ENCODE data around the gene PYGO2. TPM values are rescaled to one million over a fixed set of nuclear protein-coding genes. Genes with fewer than 3 reads are reported as not detected.

PYGO2 gene
- total and polyA plus RNA-seq, 5 experiments from 2014 or later = 21.5 to 57.3 (median 50.8) TPM

DNA sequence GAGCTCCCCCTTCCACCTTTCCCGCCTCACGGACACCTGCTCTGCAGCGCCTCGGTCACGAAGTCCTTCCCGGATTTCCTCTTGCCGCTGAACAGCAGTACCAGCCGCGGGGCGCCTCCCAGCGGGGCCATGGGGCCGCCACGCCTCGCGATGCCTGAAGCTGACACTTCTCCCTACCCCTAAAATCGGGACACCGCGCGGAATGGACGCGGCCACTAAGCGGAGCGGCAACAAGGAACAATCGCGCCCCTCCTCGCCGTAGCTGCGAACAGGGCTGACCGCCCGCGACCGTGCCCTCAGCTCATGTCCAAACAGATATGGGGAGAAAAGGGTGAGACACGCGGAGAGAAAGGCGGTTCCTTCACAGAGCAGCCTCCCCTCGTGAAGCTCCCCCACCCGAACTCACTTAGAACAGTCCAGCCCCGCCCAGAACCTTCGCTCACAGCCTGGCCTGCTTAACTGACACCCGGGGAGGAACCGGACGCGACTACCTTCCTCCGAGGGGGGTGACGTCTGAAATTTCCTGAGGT lies 25.0 kb downstream of the PYGO2 start, which contains the start of gene PMVK:
Gene PMVK (minus strand): TSS at position 165 of the 530 bp plus-strand sequence. CDS start 34 bp downstream, at position 131.
- DNase-seq (peak in 9 of 10 donors; percentile 84 to 98 (median 95)), ATAC-seq (peak; percentile 76 to 83)
- Mint-ChIP-seq H3K27ac (peak within 1 kb of the TSS; percentile 98 to 100 (median 99)), H3K36me3 (peaks cover 0 to under 1% (median 0%) of the 10 kb centered on the region in 3 donors), H3K4me1 (peaks cover 20 to 64% (median 53%) of the 10 kb centered on the region in 4 donors), H3K27me3 (no peaks in the 10 kb centered on the region), H3K9me3 (peaks cover 0 to 2% (median 0%) of the 10 kb centered on the region in 9 donors), H3K4me3 (peak within 1 kb of the TSS; percentile 86 to 100 (median 98))
- POLR2A ChIA-PET = interaction anchor here (0.6 to 4.0 kb wide), 25 partner anchors 9 to 377 kb away, joined by 3 to 87 read pairs (median 4); partner anchors contain the start of genes CKS1B, FLAD1, LENEP and PBXIP1

GRCh38 chr1:154935749-154936554 lies 25.6 kb downstream of the PYGO2 start:
- Mint-ChIP-seq H3K4me1 (peaks cover 20 to 57% (median 53%) of the 10 kb centered on the region in 4 donors), H3K27ac (peak overlapping the region; percentile 98 to 100 (median 99)), H3K36me3 (peaks cover 0 to 6% (median 0%) of the 10 kb centered on the region in 3 donors), H3K27me3 (no peaks in the 10 kb centered on the region), H3K9me3 (peaks cover 0 to 2% (median 0%) of the 10 kb centered on the region in 9 donors), H3K4me3 (peak overlapping the region; percentile 86 to 100 (median 98))
- peak in 1 of 10 donors; percentile 51 for DNase-seq
- POLR2A ChIA-PET = interaction anchor here (0.6 to 4.0 kb wide), 24 partner anchors 8 to 376 kb away, joined by 3 to 87 read pairs (median 4); partner anchors contain the start of genes CKS1B, FLAD1, LENEP and PBXIP1
- ATAC-seq = no peak

DNA sequence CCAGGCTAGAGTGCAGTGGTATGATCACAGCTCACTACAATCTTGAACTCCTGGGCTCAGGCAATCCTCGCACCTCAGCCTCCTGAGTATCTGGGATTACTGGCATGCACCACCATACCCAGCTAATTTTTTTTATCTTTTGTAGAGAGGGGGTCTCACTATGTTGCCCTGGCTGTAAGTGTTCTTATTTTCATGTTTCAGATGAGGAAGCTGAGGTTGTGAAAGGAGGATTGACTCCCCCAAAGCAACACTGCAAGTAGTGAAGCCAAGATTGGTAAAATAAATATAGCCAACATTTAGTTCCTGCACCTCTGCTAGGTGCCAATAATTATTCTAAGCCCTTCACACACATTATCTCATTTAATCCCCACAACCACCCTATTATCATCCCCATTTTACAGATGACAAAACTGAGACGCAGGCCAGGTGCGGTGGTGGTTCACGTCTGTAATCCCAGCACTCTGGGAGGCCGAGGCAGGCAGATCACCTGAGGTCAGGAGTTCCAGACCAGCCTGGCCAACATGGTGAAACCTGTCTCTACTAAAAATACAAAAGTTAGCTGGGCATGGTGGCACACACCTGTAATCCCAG lies 27.1 kb downstream of the PYGO2 start:
- H3K4me3 Mint-ChIP-seq = peak overlapping the region in 5 of 10 donors; percentile 10 to 53 (median 47)
- peaks cover 14 to 46% (median 42%) of the 10 kb centered on the region in 4 donors for H3K4me1 Mint-ChIP-seq

GRCh38 chr1:154931940-154932487 lies 29.6 kb downstream of the PYGO2 start:
- DNase-seq (peak in 1 of 10 donors; percentile 30), ATAC-seq (no peak)
- Mint-ChIP-seq H3K4me3 (no peak overlapping the region), H3K27me3 (no peaks in the 10 kb centered on the region), H3K36me3 (peaks cover 0 to 29% (median 7%) of the 10 kb centered on the region in 3 donors), H3K27ac (no peak overlapping the region), H3K9me3 (peaks cover 0 to 2% (median 0%) of the 10 kb centered on the region in 9 donors), H3K4me1 (peaks cover 12 to 32% (median 20%) of the 10 kb centered on the region in 4 donors)
- POLR2A ChIA-PET = no interaction called here

More for the DNA sequence above, 27.1 kb downstream of the PYGO2 start:
- H3K36me3 Mint-ChIP-seq = peaks cover 0 to 13% (median 0%) of the 10 kb centered on the region in 3 donors
- DNase-seq = peak in 1 of 10 donors; percentile 28
- POLR2A ChIA-PET = interaction anchor here (0.7 kb wide), 1 partner anchor 28 kb away, joined by 3 read pairs; no protein-coding TSS in a partner anchor
- H3K27me3 Mint-ChIP-seq = no peaks in the 10 kb centered on the region
- no peak for ATAC-seq
- H3K9me3 Mint-ChIP-seq = peaks cover 0 to 2% (median 0%) of the 10 kb centered on the region in 9 donors
- H3K27ac Mint-ChIP-seq = peak overlapping the region in 2 of 10 donors; percentile 72 to 89

GRCh38 chr1:154926201-154926600 lies 35.4 kb downstream of the PYGO2 start:
- peaks cover 7 to 56% (median 7%) of the 10 kb centered on the region in 3 donors for H3K36me3 Mint-ChIP-seq
- H3K4me1 Mint-ChIP-seq = peaks cover 2 to 15% (median 13%) of the 10 kb centered on the region in 4 donors
- no peak overlapping the region for H3K4me3 Mint-ChIP-seq
- H3K9me3 Mint-ChIP-seq = no peaks in the 10 kb centered on the region
- H3K27ac Mint-ChIP-seq = peak overlapping the region in 2 of 10 donors; percentile 62 to 88
- DNase-seq (no peak), ATAC-seq (no peak)
- H3K27me3 Mint-ChIP-seq = no peaks in the 10 kb centered on the region
- POLR2A ChIA-PET = interaction anchor here (1.9 kb wide), 1 partner anchor 10 kb away, joined by 6 read pairs; the partner anchor contains the start of gene PMVK

- Mint-ChIP-seq H3K4me1 (peaks cover 2 to 15% (median 13%) of the 10 kb centered on the region in 4 donors), H3K4me3 (no peak overlapping the region)
Observed at GRCh38 chr1:154925335-154926170, 36.0 kb downstream of the PYGO2 start.

GRCh38 chr1:154923695-154924094 lies 37.9 kb downstream of the PYGO2 start:
- Mint-ChIP-seq H3K36me3 (peaks cover 7 to 47% (median 10%) of the 10 kb centered on the region in 3 donors), H3K9me3 (no peaks in the 10 kb centered on the region), H3K4me3 (no peak overlapping the region), H3K27me3 (no peaks in the 10 kb centered on the region), H3K4me1 (peaks cover 2 to 15% (median 13%) of the 10 kb centered on the region in 4 donors), H3K27ac (peak overlapping the region in 2 of 10 donors; percentile 37)
- ATAC-seq = no peak
- DNase-seq = no peak
- POLR2A ChIA-PET = no interaction called here

More at GRCh38 chr1:154925335-154926170, 36.0 kb downstream of the PYGO2 start:
- peak overlapping the region in 3 of 10 donors; percentile 52 to 88 (median 62) for H3K27ac Mint-ChIP-seq
- no peak for DNase-seq
- no peak for ATAC-seq
- H3K36me3 Mint-ChIP-seq = peaks cover 7 to 58% (median 8%) of the 10 kb centered on the region in 3 donors
- no peaks in the 10 kb centered on the region for H3K27me3 Mint-ChIP-seq
- no peaks in the 10 kb centered on the region for H3K9me3 Mint-ChIP-seq
- POLR2A ChIA-PET = interaction anchor here (0.7 to 1.9 kb wide), 2 partner anchors 11 to 35 kb away, joined by 6 read pairs; partner anchors contain the start of gene PMVK

DNA sequence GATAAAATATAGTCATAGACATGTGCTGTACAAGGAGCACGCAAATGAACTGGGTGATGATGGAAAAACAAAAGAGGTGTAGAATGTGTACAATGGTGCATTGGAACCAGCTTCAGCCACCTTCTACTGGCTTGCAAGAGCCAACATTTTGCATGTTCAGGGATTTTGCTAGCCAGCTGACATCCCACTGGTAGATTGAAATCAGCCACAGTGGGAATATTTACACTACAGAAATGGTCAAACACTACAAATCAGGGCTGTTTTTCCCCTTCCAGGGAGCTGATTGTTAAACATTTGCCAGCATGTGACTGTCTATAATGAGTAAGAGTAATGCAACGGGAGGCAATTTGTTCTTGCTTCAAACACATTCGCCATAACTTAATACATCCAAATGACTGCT lies 48.3 kb downstream of the PYGO2 start:
- DNase-seq = no peak
- POLR2A ChIA-PET = interaction anchor here (0.5 kb wide), 1 partner anchor 255 kb away, joined by 4 read pairs; no protein-coding TSS in a partner anchor
- Mint-ChIP-seq H3K4me1 (no peaks in the 10 kb centered on the region), H3K4me3 (no peak overlapping the region), H3K9me3 (peaks cover 0 to 2% (median 0%) of the 10 kb centered on the region in 9 donors), H3K27ac (no peak overlapping the region), H3K36me3 (peaks cover 4 to 6% (median 6%) of the 10 kb centered on the region in 3 donors), H3K27me3 (peaks cover 0 to 3% (median 1%) of the 10 kb centered on the region in 5 donors)
- ATAC-seq = no peak

DNA sequence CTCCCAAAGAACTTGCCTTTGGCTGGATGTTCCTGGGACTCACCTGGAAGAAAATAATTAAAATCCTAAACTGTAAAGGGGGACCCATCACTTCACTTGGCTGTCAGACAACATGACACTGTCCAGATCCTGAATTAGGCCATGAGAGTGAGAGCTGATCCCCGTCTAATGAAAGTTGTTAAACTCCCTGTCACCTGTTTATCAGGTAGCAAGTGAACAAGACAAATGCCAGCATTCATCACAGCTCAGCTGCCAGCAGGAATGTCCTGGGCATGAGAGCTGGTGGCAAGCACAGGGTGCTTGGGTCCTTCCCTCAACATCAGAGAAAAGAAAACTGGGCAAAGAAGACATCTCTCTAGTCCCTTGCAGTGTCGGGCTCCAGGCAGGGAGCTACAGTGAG lies 48.8 kb downstream of the PYGO2 start:
- peaks cover 4 to 6% (median 6%) of the 10 kb centered on the region in 3 donors for H3K36me3 Mint-ChIP-seq
- peak overlapping the region in 1 of 10 donors; percentile 33 for H3K27ac Mint-ChIP-seq
- peaks cover 0 to 1% (median 0%) of the 10 kb centered on the region in 4 donors for H3K4me1 Mint-ChIP-seq
- DNase-seq (no peak), ATAC-seq (no peak)
- H3K4me3 Mint-ChIP-seq = no peak overlapping the region
- POLR2A ChIA-PET = interaction anchor here (0.5 kb wide), 1 partner anchor 255 kb away, joined by 4 read pairs; no protein-coding TSS in a partner anchor
- peaks cover 0 to 2% (median 0%) of the 10 kb centered on the region in 9 donors for H3K9me3 Mint-ChIP-seq
- peaks cover 0 to 3% (median 1%) of the 10 kb centered on the region in 5 donors for H3K27me3 Mint-ChIP-seq

- Mint-ChIP-seq H3K4me1 (peaks cover 0 to 2% (median 0%) of the 10 kb centered on the region in 4 donors), H3K36me3 (peaks cover 4 to 6% (median 6%) of the 10 kb centered on the region in 3 donors), H3K27ac (peak overlapping the region in 1 of 10 donors; percentile 12), H3K27me3 (peaks cover 0 to 3% (median 1%) of the 10 kb centered on the region in 5 donors), H3K9me3 (peaks cover 0 to 2% (median 0%) of the 10 kb centered on the region in 9 donors), H3K4me3 (no peak overlapping the region)
- no peak for DNase-seq
- no peak for ATAC-seq
- POLR2A ChIA-PET = interaction anchor here (0.9 kb wide), 1 partner anchor 25 kb away, joined by 3 read pairs; the partner anchor contains the start of gene PMVK
Observed at GRCh38 chr1:154911691-154912550, 49.7 kb downstream of the PYGO2 start.

All from naive thymus-derived CD8-positive, alpha-beta T cell (primary cell).